HEK293 (cell line): ENCODE measurements around the gene C4orf54.

Source experiments
- CTCF ChIA-PET: fragments of 350-600 bp; formaldehyde crosslinking; extraction: SDS; loops from one replicate; lab custom pipeline; 2021; ENCODE audit warnings: antibody characterized with exemption; lab: Yijun Ruan, JAX
- POLR2A ChIA-PET: fragments of 300-600 bp; formaldehyde crosslinking; extraction: SDS; loops from one replicate; lab custom pipeline; 2020; ENCODE audit warnings: antibody characterized with exemption, inconsistent platforms; lab: Yijun Ruan, JAX
- H3K27ac ChIP-seq: fragments of 200-500 bp; sonication (Bioruptor generic); 2 replicates; pipeline ENCODE4 v1.5.1; 2014; ENCODE audit warnings: low read depth, low read length, control low read depth, inconsistent platforms; ENCODE audit errors: extremely low read depth
- H3K36me3 ChIP-seq, 2 experiments: fragments of 200-500 bp in 1 of 2; sonication (Bioruptor generic) in 1 of 2; 1 replicate in 1 of 2; 2 replicates in 1 of 2; pipeline ENCODE4 v1.5.1; 2014 to 2017; ENCODE audit warnings: inconsistent platforms in 2 of 2, low read length in 2 of 2; ENCODE audit not compliant: control insufficient read depth in 2 of 2, insufficient read depth in 1 of 2
- H3K4me1 ChIP-seq: fragments of 200-500 bp; sonication (Bioruptor generic); 2 replicates; pipeline ENCODE4 v1.5.1; 2014; ENCODE audit warnings: mild to moderate bottlenecking, low read length, inconsistent platforms; ENCODE audit not compliant: control insufficient read depth, insufficient read depth
- H3K4me3 ChIP-seq: 2 replicates; pipeline ENCODE4 v1.5.1; 2011; ENCODE audit warnings: low read depth, mild to moderate bottlenecking, control low read depth, low read length, moderate library complexity
- H3K9me3 ChIP-seq: fragments of 200-500 bp; sonication (Bioruptor generic); 2 replicates; pipeline ENCODE4 v1.5.1; 2014; ENCODE audit warnings: low read depth, low read length, inconsistent platforms; ENCODE audit not compliant: control insufficient read depth, insufficient read depth
- INSM2 ChIP-seq: fragments of 450-650 bp; formaldehyde crosslinking; IDR thresholded peaks from 2 replicates; pipeline ENCODE4 v1.5.1; 2016; ENCODE audit warnings: missing biosample characterization, missing genetic modification characterization
- TSHZ1 ChIP-seq: fragments of 450-650 bp; formaldehyde crosslinking; IDR thresholded peaks from 2 replicates; pipeline ENCODE4 v1.5.1; 2016; ENCODE audit warnings: missing biosample characterization, missing genetic modification characterization, borderline replicate concordance
- ZBTB7A ChIP-seq: fragments of 450-650 bp; formaldehyde crosslinking; IDR thresholded peaks from 2 replicates; pipeline ENCODE4 v1.5.1; 2016; ENCODE audit warnings: low read depth, missing biosample characterization, missing genetic modification characterization
- ZFHX2 ChIP-seq: fragments of 450-650 bp; formaldehyde crosslinking; conservative IDR thresholded peaks from 2 replicates; pipeline ENCODE4 v1.5.1; 2016; ENCODE audit warnings: missing biosample characterization, missing genetic modification characterization
- ZFP3 ChIP-seq: fragments of 450-650 bp; formaldehyde crosslinking; IDR thresholded peaks from 2 replicates; pipeline ENCODE4 v1.5.1; 2016; ENCODE audit warnings: low read depth, missing biosample characterization, missing genetic modification characterization
- ZFP37 ChIP-seq: fragments of 450-650 bp; formaldehyde crosslinking; IDR thresholded peaks from 2 replicates; pipeline ENCODE4 v1.5.1; 2016; ENCODE audit warnings: missing biosample characterization, missing genetic modification characterization
- ZNF10 ChIP-seq: fragments of 450-650 bp; formaldehyde crosslinking; IDR thresholded peaks from 2 replicates; pipeline ENCODE4 v1.5.1; 2017; ENCODE audit warnings: missing biosample characterization, missing genetic modification characterization
- ZNF148 ChIP-seq: fragments of 450-650 bp; formaldehyde crosslinking; IDR thresholded peaks from 2 replicates; pipeline ENCODE4 v1.5.0; 2017; ENCODE audit warnings: missing biosample characterization, missing genetic modification characterization, borderline replicate concordance
- ZNF2 ChIP-seq: fragments of 450-650 bp; formaldehyde crosslinking; IDR thresholded peaks from 2 replicates; pipeline ENCODE4 v1.5.1; 2016; ENCODE audit warnings: missing biosample characterization, missing genetic modification characterization
- ZNF24 ChIP-seq: fragments of 450-650 bp; formaldehyde crosslinking; IDR thresholded peaks from 2 replicates; pipeline ENCODE4 v1.5.1; 2016; ENCODE audit warnings: missing biosample characterization, missing genetic modification characterization
- ZNF335 ChIP-seq: fragments of 450-650 bp; formaldehyde crosslinking; conservative IDR thresholded peaks from 2 replicates; pipeline ENCODE4 v1.5.1; 2016; ENCODE audit warnings: missing biosample characterization, missing genetic modification characterization
- ZNF366 ChIP-seq: fragments of 450-650 bp; formaldehyde crosslinking; conservative IDR thresholded peaks from 2 replicates; pipeline ENCODE4 v1.5.1; 2016; ENCODE audit warnings: missing biosample characterization, missing genetic modification characterization
- ZNF423 ChIP-seq: fragments of 450-650 bp; formaldehyde crosslinking; IDR thresholded peaks from 2 replicates; pipeline ENCODE4 v1.5.1; 2016; ENCODE audit warnings: missing biosample characterization, missing genetic modification characterization
- ZNF433 ChIP-seq: fragments of 450-650 bp; formaldehyde crosslinking; IDR thresholded peaks from 2 replicates; pipeline ENCODE4 v1.5.1; 2016; ENCODE audit warnings: missing biosample characterization, missing genetic modification characterization, low read depth
- ZNF488 ChIP-seq: fragments of 450-650 bp; formaldehyde crosslinking; IDR thresholded peaks from 2 replicates; pipeline ENCODE4 v1.5.1; 2016; ENCODE audit warnings: missing biosample characterization, missing genetic modification characterization
- ZNF510 ChIP-seq: fragments of 450-650 bp; formaldehyde crosslinking; IDR thresholded peaks from 2 replicates; pipeline ENCODE4 v1.5.1; 2018; ENCODE audit warnings: mild to moderate bottlenecking, missing genetic modification characterization, missing biosample characterization; ENCODE audit not compliant: insufficient replicate concordance
- ZNF544 ChIP-seq: fragments of 450-650 bp; formaldehyde crosslinking; IDR thresholded peaks from 2 replicates; pipeline ENCODE4 v1.5.0; 2017; ENCODE audit warnings: missing biosample characterization, missing genetic modification characterization
- ZNF626 ChIP-seq: fragments of 450-650 bp; sonication (Bioruptor Pico); formaldehyde crosslinking; IDR thresholded peaks from 2 replicates; pipeline ENCODE4 v1.5.1; 2018; ENCODE audit warnings: missing biosample characterization, missing genetic modification characterization, inconsistent platforms
- ZNF660 ChIP-seq: fragments of 450-650 bp; IDR thresholded peaks from 2 replicates; pipeline ENCODE4 v1.5.1; 2018; ENCODE audit warnings: missing biosample characterization, mild to moderate bottlenecking, missing genetic modification characterization
- ZNF76 ChIP-seq: fragments of 450-650 bp; formaldehyde crosslinking; IDR thresholded peaks from 2 replicates; pipeline ENCODE4; 2016; ENCODE audit warnings: low read depth, missing biosample characterization, missing genetic modification characterization, borderline replicate concordance
- ZNF777 ChIP-seq: fragments of 450-650 bp; formaldehyde crosslinking; IDR thresholded peaks from 2 replicates; pipeline ENCODE4 v1.5.1; 2017; ENCODE audit warnings: missing biosample characterization, missing genetic modification characterization, borderline replicate concordance
- ZSCAN18 ChIP-seq: fragments of 450-650 bp; formaldehyde crosslinking; IDR thresholded peaks from 2 replicates; pipeline ENCODE4 v1.5.1; 2016; ENCODE audit warnings: missing biosample characterization, missing genetic modification characterization

The C4orf54 gene

GRCh38 chr4:99685234-99685633, 27.6 kb upstream of the C4orf54 start:
- TF ChIP-seq ZNF423 (no peak), ZFP3 (tag by site-specific recombination) (no peak), ZNF76 (tag by site-specific recombination) (no peak), ZNF10 (no peak), ZNF544 (tag by site-specific recombination) (no peak), TSHZ1 (tag by site-specific recombination) (no peak), ZFP37 (tag by site-specific recombination) (no peak), ZNF2 (tag by site-specific recombination) (no peak), ZFHX2 (tag by site-specific recombination) (no peak), ZNF148 (tag by site-specific recombination) (no peak), ZNF626 (tag by site-specific recombination) (no peak), ZNF335 (no peak), ZNF366 (tag by site-specific recombination) (no peak), ZNF488 (no peak), ZNF433 (tag by site-specific recombination) (no peak), ZSCAN18 (tag by site-specific recombination) (no peak)
- TF ChIP-seq, all 188 proteins: peak for 0
- POLR2A ChIA-PET, result no interaction called here

GRCh38 chr4:99683895-99684294, 26.3 kb upstream of the C4orf54 start:
- POLR2A ChIA-PET, result no interaction called here
- TF ChIP-seq ZSCAN18 (tag by site-specific recombination) (no peak), ZNF24 (tag by site-specific recombination) (no peak), ZNF510 (tag by site-specific recombination) (no peak), ZBTB7A (tag by site-specific recombination) (no peak), INSM2 (tag by site-specific recombination) (no peak), ZNF777 (tag by site-specific recombination) (no peak), ZNF660 (tag by site-specific recombination) (no peak)
- TF ChIP-seq, all 188 proteins: peak for 0
- Histone ChIP-seq H3K36me3 (no peaks in the 10 kb centered on the region), H3K4me3 (no peak overlapping the region), H3K9me3 (no peaks in the 10 kb centered on the region), H3K4me1 (no peaks in the 10 kb centered on the region), H3K27ac (no peak overlapping the region)
- CTCF ChIA-PET, result interaction anchor here (0.7 kb wide), 1 partner anchor 8 kb away, joined by 3 read pairs; no protein-coding TSS in a partner anchor

More at GRCh38 chr4:99685234-99685633, 27.6 kb upstream of the C4orf54 start:
- Histone ChIP-seq H3K4me1 (no peaks in the 10 kb centered on the region), H3K9me3 (no peaks in the 10 kb centered on the region), H3K27ac (no peak overlapping the region), H3K36me3 (no peaks in the 10 kb centered on the region), H3K4me3 (no peak overlapping the region)
- CTCF ChIA-PET, result no interaction called here
